MM.1S (cell line): ENCODE measurements around the gene DPYSL4.

ENCODE experiments used
- DNase-seq: peaks from one replicate; pipeline ENCODE4 v3.0.0-alpha.2; 2015
- H2AFZ ChIP-seq: fragments of 300-600 bp; sonication (generic); 2 replicates; pipeline ENCODE4 v1.6.0; 2016; ENCODE audit warnings: antibody characterized with exemption, low read length
- H3F3A ChIP-seq: fragments of 300-600 bp; sonication (generic); 2 replicates; pipeline ENCODE4 v1.6.1; 2016; ENCODE audit warnings: mild to moderate bottlenecking, antibody characterized with exemption, low read length, moderate library complexity, mixed read lengths; ENCODE audit not compliant: insufficient read depth
- H3K27ac ChIP-seq: fragments of 300-600 bp; sonication (generic); 2 replicates; pipeline ENCODE4 v1.5.1; 2016; ENCODE audit warnings: mild to moderate bottlenecking, low read length
- H3K27me3 ChIP-seq: fragments of 300-600 bp; sonication (generic); replicated peaks from 2 replicates; pipeline ENCODE4 v1.6.0; 2016; ENCODE audit warnings: low read length; ENCODE audit not compliant: insufficient read depth
- H3K36me3 ChIP-seq: fragments of 300-600 bp; sonication (generic); replicated peaks from 2 replicates; pipeline ENCODE4 v1.6.1; 2016; ENCODE audit warnings: mild to moderate bottlenecking, low read length, mixed read lengths; ENCODE audit not compliant: insufficient read depth
- H3K4me1 ChIP-seq: fragments of 300-600 bp; sonication (generic); 2 replicates; pipeline ENCODE4 v1.6.1; 2016; ENCODE audit warnings: low read length, mixed read lengths
- H3K4me2 ChIP-seq: fragments of 300-600 bp; sonication (generic); 2 replicates; pipeline ENCODE4 v1.6.0; 2016; ENCODE audit warnings: low read depth, low read length
- H3K4me3 ChIP-seq: fragments of 300-600 bp; sonication (generic); 2 replicates; pipeline ENCODE4 v1.5.1; 2016; ENCODE audit warnings: low read length, mixed read lengths
- H3K79me2 ChIP-seq: fragments of 300-600 bp; sonication (generic); 2 replicates; pipeline ENCODE4 v1.6.1; 2016; ENCODE audit warnings: mixed run types, low read length, mixed read lengths
- H3K9ac ChIP-seq: fragments of 300-600 bp; sonication (generic); 2 replicates; pipeline ENCODE4 v1.6.1; 2016; ENCODE audit warnings: low read length, mixed read lengths
- H3K9me2 ChIP-seq: fragments of 300-600 bp; sonication (generic); replicated peaks from 2 replicates; pipeline ENCODE4 v1.6.1; 2016; ENCODE audit warnings: mild to moderate bottlenecking, low read length, mixed read lengths; ENCODE audit not compliant: insufficient read depth
- H3K9me3 ChIP-seq: fragments of 300-600 bp; sonication (generic); replicated peaks from 2 replicates; pipeline ENCODE4 v1.6.1; 2016; ENCODE audit warnings: mild to moderate bottlenecking, low read length, mixed read lengths; ENCODE audit not compliant: insufficient read depth
- H4K20me1 ChIP-seq: fragments of 300-600 bp; sonication (generic); 2 replicates; pipeline ENCODE4 v1.6.1; 2016; ENCODE audit warnings: mild to moderate bottlenecking, low read length, moderate library complexity, mixed read lengths; ENCODE audit not compliant: insufficient read depth
- CTCF ChIP-seq: fragments of 300-600 bp; sonication (generic); IDR thresholded peaks from 2 replicates; pipeline ENCODE4 v1.5.1; 2016; ENCODE audit warnings: antibody characterized with exemption, low read length, mixed read lengths
- EZH2 ChIP-seq: fragments of 300-600 bp; sonication (generic); optimal IDR thresholded peaks from 2 replicates; pipeline ENCODE3; 2017; ENCODE audit warnings: low read depth, mild to moderate bottlenecking, antibody characterized with exemption, low read length, mixed read lengths
- EZH2phosphoT487 ChIP-seq: fragments of 300-600 bp; sonication (generic); IDR thresholded peaks from 2 replicates; pipeline ENCODE4 v1.6.1; 2018; ENCODE audit warnings: antibody characterized with exemption, low read length

DPYSL4 gene

GRCh38 chr10:132206806-132207535 is 20.2 kb downstream of the DPYSL4 start:
- Histone ChIP-seq H3F3A (no peaks in the 10 kb centered on the region), H3K4me1 (no peaks in the 10 kb centered on the region), H3K36me3 (no peaks in the 10 kb centered on the region), H3K9ac (no peak overlapping the region), H3K79me2 (no peaks in the 10 kb centered on the region), H2AFZ (no peak overlapping the region), H3K4me2 (no peak overlapping the region), H3K4me3 (no peak overlapping the region), H3K9me3 (no peaks in the 10 kb centered on the region), H4K20me1 (no peaks in the 10 kb centered on the region), H3K27ac (no peak overlapping the region), H3K27me3 (no peaks in the 10 kb centered on the region), H3K9me2 (no peaks in the 10 kb centered on the region)
- no peak for DNase-seq
- TF ChIP-seq EZH2phosphoT487 (no peak), CTCF (no peak), EZH2 (no peak)

- no peak for DNase-seq
- H4K20me1 ChIP-seq = no peaks in the 10 kb centered on the region
- no peak overlapping the region for H2AFZ ChIP-seq
- no peak overlapping the region for H3K4me3 ChIP-seq
- no peak overlapping the region for H3K9ac ChIP-seq
- no peak overlapping the region for H3K4me2 ChIP-seq
- no peak overlapping the region for H3K27ac ChIP-seq
- H3K4me1 ChIP-seq = no peaks in the 10 kb centered on the region
- H3K36me3 ChIP-seq = no peaks in the 10 kb centered on the region
- no peaks in the 10 kb centered on the region for H3K9me3 ChIP-seq
- no peaks in the 10 kb centered on the region for H3K27me3 ChIP-seq
- H3K9me2 ChIP-seq = no peaks in the 10 kb centered on the region
- no peaks in the 10 kb centered on the region for H3F3A ChIP-seq
- H3K79me2 ChIP-seq = no peaks in the 10 kb centered on the region
- no peak for TF ChIP-seq CTCF
- TF ChIP-seq EZH2 = no peak
- TF ChIP-seq EZH2phosphoT487 = no peak
Observed at GRCh38 chr10:132207536-132208461, 21.1 kb downstream of the DPYSL4 start.

- DNase-seq = no peak
- H3K27me3 ChIP-seq = no peaks in the 10 kb centered on the region
Observed at GRCh38 chr10:132208462-132209050, 21.8 kb downstream of the DPYSL4 start.

More at GRCh38 chr10:132208462-132209050, 21.8 kb downstream of the DPYSL4 start:
- Histone ChIP-seq H3F3A (no peaks in the 10 kb centered on the region), H3K4me3 (no peak overlapping the region), H3K4me1 (no peaks in the 10 kb centered on the region), H3K79me2 (no peaks in the 10 kb centered on the region), H3K4me2 (no peak overlapping the region), H3K9me3 (no peaks in the 10 kb centered on the region), H3K36me3 (no peaks in the 10 kb centered on the region), H4K20me1 (no peaks in the 10 kb centered on the region), H3K9ac (no peak overlapping the region), H2AFZ (no peak overlapping the region), H3K9me2 (no peaks in the 10 kb centered on the region), H3K27ac (no peak overlapping the region)
- TF ChIP-seq CTCF (no peak), EZH2 (no peak), EZH2phosphoT487 (no peak)
